PFSK-1 (cell line): Measurements from ENCODE around the gene MYB.

Experiments
- POLR2AphosphoS5 ChIP-seq: IDR thresholded peaks from 2 replicates; pipeline ENCODE4 v1.6.1; 2012; ENCODE audit warnings: low read depth, mild to moderate bottlenecking, control low read depth, low read length, moderate library complexity
- REST ChIP-seq, 2 experiments: IDR thresholded peaks; 2 replicates each; pipeline versions ENCODE4 v1.6.1 to v1.8.0; 2011 to 2012; ENCODE audit warnings: low read depth in 2 of 2, low read length in 2 of 2, control low read depth in 1 of 2, inconsistent platforms in 1 of 2, mild to moderate bottlenecking in 1 of 2, moderate library complexity in 1 of 2; ENCODE audit not compliant: insufficient read depth in 1 of 2
- SIN3A ChIP-seq: IDR thresholded peaks from 2 replicates; pipeline ENCODE4 v1.6.1; 2012; ENCODE audit warnings: mild to moderate bottlenecking, low read length, moderate library complexity, borderline replicate concordance; ENCODE audit not compliant: insufficient read depth

- no peak for TF ChIP-seq POLR2AphosphoS5
- no peak for TF ChIP-seq REST (IDR thresholded peaks at IDR 0.05; ENCODE audit: insufficient read depth in 1 of 2, low read depth in 2 of 2, low read length in 2 of 2)
- TF ChIP-seq SIN3A = no peak
Observed at GRCh38 chr6:135215563-135215962, 34.5 kb downstream of the MYB start.
